Hepatocyte (in vitro differentiated cells): Measurements from ENCODE around the gene CABP1.

Source experiments
- EZH2 ChIP-seq: fragments of 200-600 bp; sonication (generic); IDR thresholded peaks from 2 replicates; pipeline ENCODE4 v1.6.1; 2016; ENCODE audit warnings: antibody characterized with exemption, mild to moderate bottlenecking, borderline replicate concordance
- EZH2phosphoT487 ChIP-seq: fragments of 200-600 bp; sonication (generic); IDR thresholded peaks from one replicate; pipeline ENCODE4 v1.6.1; 2018; ENCODE audit warnings: antibody characterized with exemption, mild to moderate bottlenecking, low read depth, moderate library complexity; ENCODE audit not compliant: unreplicated experiment, severe bottlenecking
- TF ChIP-seq, protein P1 (sequence below): fragments of 200-600 bp; sonication (generic); IDR thresholded peaks from 2 replicates; pipeline ENCODE4 v1.5.1; 2016; ENCODE audit warnings: antibody characterized with exemption, mild to moderate bottlenecking; ENCODE audit not compliant: poor library complexity

DNA sequence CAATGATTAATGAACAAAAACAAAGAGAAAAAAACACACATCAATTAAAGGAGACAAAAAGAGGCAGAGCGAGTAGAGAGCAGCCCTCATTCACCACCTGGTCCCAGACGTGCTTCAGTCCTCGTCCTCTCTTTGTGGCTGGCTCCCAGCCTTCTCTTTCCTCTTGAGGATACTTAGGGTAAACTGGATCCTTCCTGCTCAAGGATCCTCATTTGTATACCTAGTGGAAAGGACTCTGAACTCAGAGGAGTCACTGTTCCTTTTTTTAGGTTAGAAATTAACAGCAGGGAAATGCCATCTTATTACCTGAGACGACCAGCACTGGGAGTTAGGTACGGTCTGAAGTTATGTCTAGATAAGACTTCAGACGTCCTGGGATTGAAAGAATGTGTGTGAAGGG is 56.2 kb downstream of the CABP1 start:
- TF ChIP-seq, protein P1, sequence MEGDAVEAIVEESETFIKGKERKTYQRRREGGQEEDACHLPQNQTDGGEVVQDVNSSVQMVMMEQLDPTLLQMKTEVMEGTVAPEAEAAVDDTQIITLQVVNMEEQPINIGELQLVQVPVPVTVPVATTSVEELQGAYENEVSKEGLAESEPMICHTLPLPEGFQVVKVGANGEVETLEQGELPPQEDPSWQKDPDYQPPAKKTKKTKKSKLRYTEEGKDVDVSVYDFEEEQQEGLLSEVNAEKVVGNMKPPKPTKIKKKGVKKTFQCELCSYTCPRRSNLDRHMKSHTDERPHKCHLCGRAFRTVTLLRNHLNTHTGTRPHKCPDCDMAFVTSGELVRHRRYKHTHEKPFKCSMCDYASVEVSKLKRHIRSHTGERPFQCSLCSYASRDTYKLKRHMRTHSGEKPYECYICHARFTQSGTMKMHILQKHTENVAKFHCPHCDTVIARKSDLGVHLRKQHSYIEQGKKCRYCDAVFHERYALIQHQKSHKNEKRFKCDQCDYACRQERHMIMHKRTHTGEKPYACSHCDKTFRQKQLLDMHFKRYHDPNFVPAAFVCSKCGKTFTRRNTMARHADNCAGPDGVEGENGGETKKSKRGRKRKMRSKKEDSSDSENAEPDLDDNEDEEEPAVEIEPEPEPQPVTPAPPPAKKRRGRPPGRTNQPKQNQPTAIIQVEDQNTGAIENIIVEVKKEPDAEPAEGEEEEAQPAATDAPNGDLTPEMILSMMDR: no peak
- TF ChIP-seq EZH2 (no peak), EZH2phosphoT487 (no peak)
